B cell (primary cell): ENCODE data around the gene LGALS4.

Source experiments
- CTCF ChIP-seq: fragments of 200-600 bp; IDR thresholded peaks from one replicate; pipeline ENCODE4 v1.8.0; 2022; ENCODE audit warnings: antibody characterized with exemption, mild to moderate bottlenecking
- EZH2 ChIP-seq: IDR thresholded peaks from 2 replicates; pipeline ENCODE4 v1.6.1; 2012; ENCODE audit warnings: borderline replicate concordance, low read depth, mild to moderate bottlenecking, moderate library complexity, low read length; ENCODE audit not compliant: insufficient read depth, poor library complexity, severe bottlenecking

GRCh38 chr19:38830039-38830733, 17.4 kb upstream of the LGALS4 start:
- no peak for TF ChIP-seq CTCF
- TF ChIP-seq EZH2 = no peak
